ENCODE measurements around the gene MATCAP1.

The MATCAP1 gene

DNA sequence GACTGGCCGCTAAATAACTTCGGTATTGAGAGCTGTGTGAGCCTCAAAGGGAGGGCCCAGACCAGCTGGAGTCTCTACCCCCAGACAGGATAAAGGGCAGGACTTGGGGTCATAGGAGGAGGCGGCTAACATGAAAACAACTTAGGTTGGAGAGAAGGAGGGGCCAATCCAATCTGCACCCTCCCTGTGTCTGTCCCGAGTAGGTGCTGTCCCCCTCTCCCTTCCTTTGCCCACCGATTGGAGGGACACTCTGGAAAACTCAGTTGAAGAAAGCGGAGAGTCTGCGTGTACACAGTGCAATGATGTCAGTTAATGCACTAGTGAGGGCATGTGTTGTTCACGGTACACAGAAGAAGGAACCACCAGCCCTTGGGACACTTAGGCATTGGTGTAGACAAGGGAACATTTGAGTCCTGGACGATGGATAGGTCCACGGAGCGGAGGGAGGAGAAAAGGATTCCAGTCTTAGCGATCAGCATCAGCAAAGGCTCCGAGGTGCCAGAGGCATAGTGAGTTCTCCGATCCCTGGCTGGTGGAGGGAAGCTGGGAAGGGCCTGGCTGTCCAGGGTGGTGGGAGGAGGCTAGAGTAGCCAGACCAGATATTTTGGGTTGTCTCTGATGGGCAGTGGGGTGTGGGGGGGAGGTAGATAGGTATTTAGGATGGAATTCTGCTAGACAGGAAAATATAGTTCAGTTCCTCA is 12.7 kb downstream of the MATCAP1 start:
- DNase-seq: no peak

DNA sequence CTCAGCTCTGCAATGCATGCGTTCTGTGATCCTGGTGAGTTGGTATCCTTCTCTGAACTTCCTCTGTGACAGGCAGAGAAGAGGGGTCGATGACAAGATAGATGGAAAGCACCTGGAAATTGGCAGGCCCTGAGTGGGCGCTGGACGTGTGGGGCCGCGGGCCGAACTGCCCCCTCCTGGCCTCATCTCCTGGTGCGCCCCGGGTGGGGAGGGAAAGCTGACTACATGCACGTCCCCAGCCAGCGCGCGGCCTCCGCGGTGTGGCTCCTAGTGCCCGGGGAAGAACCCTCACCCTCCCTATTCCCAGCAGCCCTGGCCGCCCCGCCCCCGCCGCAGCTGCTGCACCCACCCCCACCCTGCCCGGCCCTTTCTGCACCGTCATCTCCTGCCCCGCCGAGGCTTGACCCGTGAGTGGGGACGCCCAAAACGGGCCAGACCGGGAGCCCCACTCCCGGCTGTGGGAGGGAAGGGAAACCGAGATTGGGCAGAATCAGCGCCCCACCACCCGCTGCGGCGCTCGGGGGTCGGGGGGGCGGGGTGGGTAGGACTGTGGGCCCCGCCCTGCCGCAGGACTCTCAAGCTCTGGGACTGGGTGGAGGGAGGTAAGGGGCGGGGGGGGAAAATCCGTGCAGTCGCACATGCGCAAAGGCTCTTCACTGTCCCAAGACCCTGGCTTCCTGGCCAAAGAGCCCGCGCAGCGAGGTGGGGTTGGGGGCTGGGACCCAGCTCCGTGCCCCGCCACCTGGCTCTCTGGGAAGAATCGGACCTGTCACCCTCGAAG is 13.4 kb downstream of the MATCAP1 start, which contains the start of gene NOL3:
TSS of gene NOL3 (plus strand) at position 371 of the 781 bp plus-strand sequence.
- peak; percentile 58 for DNase-seq

DNA sequence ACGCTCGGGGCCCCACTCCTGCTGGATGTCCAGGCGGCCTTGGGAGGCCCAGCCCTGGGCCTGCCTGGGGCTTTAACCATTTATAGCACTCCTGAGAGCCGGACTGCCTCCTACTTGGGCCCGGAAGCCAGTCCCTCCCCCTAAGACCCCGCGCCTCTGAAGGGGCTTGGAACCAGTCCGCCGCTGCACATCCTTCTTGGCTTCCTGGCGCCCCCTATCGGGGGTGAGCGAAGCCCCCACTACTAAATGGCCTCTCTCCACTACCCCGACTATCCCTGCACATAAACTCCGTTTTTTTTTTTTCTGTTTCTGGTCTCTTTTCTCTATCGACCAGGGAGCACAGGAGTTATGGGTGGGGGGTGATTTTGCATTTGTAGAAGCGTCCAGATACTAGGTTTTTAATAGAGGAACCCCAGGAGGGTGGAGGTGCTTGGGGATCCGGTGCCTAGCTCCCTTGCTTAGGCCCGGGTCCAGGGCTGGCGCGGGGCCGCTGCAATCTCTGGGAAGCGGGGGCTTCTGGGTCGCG is 14.1 kb downstream of the MATCAP1 start:
- no peak for DNase-seq

DNA sequence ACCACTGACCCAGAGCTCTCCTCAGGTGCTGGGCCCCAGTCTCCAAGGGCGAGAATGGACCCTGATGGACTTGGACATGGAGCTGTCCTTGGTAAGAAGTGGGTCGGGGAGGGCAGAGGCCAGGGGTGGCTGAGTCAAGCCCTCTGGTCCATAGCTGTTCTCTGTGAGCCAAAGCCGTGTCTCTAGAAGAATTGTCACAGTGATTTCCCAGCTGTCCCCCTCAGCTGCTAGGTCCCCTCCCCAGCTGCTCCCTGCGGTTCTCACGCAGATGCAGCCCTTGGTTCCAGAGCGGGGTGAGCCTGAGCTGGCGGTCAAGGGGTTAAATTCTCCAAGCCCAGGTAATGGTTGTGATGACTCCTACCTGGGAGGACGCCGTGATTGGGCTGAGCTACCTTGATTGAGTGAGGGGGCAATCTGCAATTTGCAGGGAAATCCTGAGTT is 14.7 kb downstream of the MATCAP1 start:
- DNase-seq: no peak

DNA sequence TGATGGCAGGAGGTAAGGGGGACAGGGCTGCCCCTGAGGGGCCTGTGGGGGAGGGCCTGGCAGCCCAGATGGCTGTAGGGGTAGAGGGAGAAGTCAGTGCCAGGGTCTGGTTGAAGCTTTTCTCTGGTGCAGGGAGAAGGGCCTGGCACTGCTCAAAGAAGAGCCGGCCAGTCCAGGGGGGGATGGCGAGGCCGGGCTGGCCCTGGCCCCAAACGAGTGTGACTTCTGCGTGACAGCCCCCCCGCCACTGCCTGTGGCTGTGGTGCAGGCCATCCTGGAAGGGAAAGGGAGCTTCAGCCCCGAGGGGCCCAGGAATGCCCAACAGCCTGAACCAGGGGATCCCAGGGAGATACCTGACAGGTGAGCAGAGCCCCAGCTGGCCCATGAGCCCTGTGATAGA is 16.2 kb downstream of the MATCAP1 start:
- DNase-seq: no peak

DNA sequence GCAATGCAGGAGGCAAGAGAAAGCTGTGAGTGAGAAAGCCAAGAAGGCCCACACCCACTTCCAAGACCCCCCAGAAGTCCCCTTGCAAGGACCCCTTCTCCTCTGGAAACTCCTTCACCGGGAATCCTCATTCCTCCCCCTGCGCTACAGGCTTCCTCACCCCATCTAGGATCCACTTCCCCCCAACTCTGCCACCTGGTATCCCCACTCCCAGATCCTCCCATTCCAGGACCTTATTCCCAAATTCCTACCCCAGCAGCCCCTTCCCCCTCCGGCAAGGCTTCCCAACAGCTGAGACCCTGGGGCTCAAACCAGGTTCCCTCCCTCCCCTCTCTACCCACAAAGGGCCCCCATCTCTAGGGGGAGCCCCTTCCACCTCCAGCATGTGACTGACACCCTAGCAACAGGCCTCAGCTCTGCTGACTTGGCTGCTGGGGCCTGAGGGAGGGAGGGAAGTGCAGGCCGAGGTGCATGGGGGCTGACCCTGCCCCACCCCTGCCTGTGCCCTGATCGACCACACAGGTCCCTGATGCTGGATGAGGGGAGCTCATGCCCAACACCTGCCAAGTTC is 17.1 kb downstream of the MATCAP1 start:
- DNase-seq: no peak

DNA sequence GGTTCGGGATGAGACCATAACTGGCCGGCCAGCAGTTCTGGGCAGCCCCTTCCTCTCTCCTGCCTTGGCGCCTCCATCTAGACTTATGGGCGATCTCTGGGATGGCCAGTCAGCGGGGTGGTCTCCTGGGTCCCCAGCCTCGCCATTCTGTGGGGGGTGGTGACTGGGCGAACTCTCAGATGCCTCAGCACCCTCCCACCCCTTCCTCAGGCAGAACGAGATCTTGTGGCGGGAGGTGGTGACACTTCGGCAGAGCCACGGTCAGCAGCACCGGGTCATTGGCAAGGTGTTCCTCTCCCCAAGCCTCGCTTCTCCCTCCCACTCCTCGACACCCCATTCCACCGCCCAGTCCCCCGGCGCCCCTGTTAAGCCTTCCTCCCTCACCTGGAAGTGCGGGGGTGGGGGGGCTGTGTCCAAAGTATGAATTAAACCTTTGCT is 17.6 kb downstream of the MATCAP1 start:
- no peak for DNase-seq

DNA sequence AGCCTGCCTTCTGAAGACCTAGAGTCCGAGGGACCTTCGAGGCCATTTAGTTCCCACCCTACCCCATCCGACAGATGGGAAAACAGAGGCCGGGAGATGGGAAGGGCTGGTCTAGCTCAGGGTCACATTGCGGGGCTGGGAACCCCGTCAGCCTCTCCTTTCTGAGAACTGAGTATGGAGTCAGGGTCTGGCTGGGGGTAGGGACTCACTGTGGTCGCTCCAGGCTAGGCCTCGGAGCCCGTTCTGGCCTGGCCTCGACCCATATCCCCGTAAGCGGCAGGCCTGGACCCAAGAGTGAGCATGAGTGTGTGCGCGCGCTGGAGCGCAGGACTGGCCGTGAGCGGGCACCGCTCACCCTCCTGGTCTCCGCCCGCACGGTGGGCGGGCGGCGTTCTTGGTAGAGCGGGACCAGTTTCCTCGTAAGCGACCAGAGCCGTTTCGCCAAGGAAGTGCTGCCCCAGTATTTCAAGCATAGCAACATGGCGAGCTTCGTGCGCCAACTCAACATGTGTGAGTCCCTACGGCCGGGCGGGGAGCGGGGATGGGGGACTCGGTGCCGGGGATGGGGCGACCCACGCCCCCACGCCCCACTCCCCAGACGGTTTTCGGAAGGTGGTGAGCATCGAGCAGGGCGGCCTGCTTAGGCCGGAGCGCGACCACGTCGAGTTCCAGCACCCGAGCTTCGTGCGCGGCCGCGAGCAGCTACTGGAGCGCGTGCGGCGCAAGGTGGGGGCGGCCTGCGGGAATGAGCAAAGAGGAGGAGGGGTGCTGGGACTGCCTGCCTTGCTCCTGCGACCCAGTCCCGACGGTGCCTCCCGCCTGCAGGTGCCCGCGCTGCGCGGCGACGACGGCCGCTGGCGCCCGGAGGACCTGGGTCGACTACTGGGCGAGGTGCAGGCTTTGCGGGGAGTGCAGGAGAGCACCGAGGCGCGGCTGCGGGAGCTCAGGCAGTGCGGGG is 18.4 kb downstream of the MATCAP1 start:
- no peak for DNase-seq

DNA sequence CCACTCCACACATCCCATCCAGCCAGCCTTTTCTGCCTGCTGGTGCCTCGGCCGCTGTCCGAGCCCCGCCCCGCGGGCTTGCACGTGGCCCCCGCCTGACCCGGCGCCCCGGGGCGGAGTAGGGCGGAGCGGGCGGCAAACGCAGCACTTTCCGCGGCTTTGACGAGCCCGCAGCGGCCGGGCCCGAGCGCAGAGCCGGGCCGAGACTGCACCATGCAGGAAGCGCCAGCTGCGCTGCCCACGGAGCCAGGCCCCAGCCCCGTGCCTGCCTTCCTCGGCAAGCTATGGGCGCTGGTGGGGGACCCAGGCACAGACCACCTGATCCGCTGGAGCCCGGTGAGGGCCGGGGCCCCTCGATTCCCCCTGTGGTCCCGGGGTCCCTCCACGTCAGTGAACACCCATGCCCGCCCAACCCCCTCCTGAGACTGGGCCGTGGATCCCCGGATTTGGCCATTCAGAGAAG is 19.1 kb downstream of the MATCAP1 start, which contains the start of gene HSF4:
TSS of gene HSF4 (plus strand) at position 147 of the 463 bp plus-strand sequence. CDS start at position 214, 67 bp downstream.
- no peak for DNase-seq

DNA sequence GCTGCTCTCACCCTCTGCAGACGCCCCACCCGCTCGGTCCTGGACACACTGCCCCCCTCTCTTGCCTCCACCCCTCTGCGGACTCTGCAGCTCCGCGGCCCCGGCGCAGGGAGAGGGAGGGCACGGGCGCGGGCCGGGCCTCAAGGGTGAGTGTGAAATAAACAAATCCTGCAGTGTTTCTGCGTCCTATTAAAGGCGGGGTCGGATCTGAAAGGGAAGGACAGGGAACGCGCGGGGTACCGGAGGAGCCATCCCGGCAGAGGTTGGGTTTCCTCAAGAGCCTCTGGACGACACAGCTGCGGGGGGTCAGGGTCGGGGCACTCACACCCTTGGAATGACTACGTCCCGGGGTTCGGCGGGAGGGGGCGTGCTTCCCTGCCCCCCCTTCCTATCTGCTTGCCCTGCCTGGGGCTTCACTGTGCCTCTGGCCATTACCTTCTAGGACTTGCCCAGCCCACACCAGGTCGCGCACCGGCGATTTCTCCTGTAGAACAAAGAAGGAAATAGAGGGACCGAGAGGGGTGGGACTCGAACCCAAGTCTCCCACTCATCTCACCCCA is 19.7 kb downstream of the MATCAP1 start:
- DNase-seq: no peak

DNA sequence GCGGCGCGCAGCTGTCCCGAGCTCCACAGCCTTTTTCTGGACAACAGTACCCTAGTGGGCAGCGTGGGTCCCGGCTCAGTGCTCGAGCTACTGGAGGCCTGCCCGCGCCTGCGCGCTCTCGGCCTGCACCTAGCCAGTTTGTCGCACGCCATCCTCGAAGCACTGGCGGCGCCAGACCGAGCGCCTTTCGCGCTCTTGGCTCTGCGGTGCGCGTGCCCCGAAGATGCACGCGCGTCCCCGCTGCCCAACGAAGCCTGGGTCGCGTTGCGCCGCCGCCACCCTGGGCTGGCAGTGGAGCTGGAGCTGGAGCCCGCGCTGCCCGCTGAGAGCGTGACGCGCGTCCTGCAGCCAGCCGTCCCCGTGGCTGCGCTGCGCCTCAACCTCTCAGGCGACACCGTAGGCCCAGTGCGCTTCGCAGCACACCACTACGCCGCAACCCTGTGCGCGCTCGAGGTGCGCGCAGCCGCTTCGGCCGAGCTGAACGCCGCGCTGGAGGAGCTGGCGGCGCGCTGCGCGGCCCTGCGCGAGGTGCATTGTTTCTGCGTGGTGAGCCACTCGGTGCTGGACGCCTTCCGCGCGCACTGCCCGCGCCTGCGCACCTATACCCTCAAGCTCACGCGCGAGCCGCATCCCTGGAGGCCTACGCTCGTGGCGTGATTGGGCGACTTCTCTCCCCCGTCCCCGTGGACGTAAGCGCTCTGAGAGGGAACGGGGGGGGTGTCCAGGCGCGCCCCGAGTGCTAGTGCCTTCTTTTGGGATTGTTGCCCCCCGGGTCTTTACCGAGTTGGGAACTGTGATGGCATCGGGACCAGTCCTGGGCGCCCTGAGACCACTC is 20.4 kb downstream of the MATCAP1 start:
- peak; percentile 49 for DNase-seq

DNA sequence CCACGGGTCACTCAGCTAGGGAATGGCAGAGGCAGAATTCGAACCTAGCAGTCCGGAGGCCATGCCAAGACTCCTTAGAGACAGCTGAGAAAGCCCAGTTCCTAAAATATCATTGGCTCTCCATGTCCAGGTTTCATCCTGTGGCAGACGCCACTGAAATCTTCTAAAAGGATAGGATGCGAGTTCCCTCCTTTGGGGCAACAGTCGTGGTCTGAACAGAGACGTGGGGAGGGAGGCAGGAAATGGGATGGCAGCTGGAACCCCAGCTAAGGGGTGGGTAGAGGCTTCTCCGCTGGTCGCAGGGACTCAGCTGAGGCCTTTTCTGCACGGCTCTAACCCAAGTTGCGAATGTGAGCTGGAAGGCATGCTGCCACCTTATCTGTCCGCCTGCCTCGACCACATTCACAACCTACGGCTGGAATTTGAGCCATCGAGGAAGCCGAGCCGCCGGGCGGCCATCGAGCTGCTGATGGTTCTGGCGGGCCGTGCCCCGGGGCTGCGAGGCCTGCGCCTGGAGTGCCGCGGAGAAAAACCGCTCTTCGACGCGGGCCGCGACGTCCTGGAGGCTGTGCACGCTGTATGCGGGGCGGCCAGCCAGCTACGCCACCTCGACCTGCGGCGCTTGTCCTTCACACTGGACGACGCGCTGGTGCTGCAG is 21.1 kb downstream of the MATCAP1 start:
- no peak for DNase-seq

DNA sequence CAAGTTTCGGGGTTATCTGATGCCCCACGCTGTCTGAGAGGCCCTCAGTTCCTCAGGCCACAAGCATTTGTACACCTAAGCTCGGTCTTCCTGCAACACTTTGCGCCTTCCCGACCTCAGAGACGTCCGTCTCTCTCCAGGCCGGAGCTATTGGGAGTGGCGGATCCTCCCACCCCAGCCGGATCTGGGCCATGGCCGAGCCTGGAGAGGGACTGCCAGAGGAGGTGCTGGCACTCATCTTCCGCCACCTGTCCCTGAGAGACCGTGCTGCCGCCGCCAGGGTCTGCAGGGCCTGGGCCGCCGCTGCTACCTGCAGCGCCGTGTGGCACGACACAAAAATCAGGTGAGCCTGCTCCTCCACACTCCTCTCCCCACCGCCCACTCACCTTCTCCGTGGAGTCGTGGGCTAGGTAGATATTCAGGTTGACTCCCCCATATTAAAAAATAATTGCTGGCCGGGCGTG is 22.1 kb downstream of the MATCAP1 start:
- DNase-seq: no peak

DNA sequence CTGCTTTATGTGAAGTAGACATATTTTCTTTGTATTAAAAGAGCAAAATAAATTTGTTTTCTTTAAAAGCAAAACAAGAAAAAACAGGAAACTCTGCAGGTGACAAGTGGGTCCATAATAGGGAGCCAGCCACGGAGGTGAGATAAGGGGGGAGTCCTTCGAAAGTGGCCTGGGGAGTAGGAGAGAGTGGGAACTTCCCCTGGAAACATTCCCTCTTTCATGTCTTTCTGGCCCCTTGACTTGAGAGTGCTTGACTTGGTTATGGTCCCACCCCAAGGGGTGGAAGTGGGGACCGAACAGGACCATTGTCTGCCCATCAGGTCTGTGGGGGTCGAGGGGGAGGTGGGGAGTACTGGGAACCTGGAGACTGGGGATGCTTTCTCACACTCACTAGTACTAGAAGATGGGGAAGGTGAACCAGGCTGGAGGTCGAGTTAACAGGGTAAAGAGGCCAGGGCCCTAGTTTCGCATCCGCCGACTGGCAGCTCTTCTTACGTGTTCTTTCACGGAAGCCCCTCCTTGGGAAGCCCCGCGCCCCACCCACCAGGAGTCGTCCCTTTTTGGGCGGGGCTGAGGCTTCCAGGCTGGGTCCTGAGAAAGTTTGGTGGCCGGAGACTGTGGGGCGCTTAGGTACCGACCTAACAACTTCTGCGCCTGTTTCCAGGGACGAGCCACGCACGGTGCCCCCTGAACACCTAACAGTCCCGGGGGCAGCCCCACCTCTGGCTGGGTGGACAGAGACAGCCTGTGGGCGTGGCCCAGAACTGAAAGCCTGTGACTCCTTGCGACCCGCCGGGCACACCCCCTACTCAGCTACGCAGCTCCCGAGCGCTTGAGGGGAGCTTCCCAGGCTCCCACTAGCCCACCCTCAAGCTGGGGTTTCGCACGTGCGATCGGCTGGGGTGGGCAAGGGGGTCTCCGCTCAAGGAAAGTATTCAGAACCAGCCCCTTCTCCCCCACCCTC is 24.8 kb downstream of the MATCAP1 start:
- DNase-seq: peak; percentile 86

DNA sequence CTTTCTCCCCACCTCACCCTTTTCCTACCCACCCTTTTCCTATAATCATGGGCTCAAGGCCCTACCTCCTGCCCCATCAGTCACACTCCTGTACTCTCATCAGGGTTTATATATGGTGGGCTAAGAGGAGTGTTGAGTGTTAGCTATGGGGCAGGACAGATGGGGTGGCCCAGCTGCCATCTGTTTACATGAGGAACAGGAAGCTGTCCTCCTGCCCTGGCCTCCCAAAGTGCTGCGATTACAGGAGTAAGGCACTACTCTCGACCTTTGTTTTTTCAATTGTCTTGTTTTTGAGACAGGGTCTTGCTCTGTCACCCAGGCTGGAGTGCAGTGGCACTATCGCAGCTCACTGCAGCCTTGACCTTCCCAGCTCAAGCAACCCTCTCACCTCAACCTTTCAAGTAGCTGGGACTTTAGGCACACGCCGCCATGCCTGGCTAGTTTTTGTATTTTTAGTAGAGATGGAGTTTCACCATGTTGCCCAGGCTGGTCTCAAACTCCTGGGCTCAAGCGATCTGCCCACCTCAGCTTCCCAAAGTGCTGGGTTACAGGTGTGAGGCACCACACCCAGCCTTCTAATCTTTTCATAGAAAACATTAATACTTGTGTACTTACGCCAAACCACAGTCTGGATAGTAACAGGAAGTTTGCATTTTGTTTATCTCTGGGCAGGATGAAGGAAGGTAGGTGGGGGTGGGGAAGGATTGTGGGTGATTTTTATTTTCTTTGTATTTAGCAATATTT is 25.7 kb downstream of the MATCAP1 start:
- no peak for DNase-seq

DNA sequence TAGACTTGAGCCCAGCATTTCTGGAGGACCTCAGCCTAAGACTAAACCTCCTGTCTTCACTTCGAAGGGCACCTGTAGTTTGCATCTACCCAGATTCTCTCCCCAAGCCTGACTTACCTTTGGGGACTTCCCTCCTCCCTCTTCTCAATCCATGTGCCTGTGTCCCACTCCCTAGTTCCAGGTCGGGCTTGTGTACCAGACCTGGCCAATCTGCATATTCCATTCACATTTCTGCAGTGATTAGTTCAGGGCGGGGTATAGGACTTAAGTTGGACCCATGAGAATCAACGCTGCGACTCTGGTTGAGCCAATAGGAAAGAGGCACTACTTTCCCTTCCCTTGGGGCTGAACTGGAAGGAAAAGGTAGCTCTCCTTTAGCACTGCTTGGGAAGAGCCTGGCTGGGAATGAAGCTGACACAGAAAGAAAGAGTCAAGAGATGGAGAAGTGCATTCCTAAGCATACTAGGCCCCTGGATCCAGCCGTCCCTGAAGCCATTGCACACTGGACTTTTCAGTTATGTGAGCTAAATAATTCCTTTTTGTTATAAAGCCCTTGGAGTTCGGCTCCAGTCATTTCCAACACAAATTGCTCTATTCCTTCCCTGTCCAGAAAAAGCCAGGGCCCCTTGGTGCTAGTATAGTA is 26.5 kb downstream of the MATCAP1 start:
- no peak for DNase-seq

DNA sequence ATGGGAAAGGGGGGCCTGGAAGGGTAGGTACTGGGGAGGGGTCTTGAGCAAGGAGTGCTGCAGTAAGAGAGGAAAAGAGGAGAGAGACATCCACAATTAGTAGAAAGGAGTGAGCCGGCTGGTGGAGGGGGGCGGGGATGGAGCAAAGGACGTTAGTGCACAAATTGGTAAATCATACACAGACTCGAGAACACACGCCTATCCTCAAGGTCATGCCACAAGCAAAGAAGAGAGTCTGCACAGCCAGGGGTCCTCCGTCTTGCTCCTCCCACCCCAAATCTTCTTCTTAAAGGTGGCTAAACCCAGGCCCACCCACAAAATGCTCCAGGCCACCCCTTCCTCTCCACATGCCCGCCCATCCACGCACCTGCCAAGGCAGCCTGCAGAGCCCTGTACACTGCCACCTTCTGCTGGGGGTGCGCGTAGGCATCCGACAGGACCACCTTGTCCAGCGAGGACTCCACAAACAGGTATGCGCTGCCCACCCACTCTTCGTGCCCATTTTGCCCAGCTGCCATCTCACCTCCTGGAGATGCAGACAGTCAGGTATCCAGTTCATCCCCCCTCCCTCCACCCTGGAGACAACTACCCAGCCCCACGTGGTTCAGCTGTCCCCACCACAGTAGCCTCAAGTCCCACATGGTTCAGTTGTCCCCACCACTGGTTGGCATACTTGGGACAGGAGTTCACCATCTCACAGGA is 27.5 kb downstream of the MATCAP1 start:
- no peak for DNase-seq
